GM23338 (cell line): Measurements from ENCODE around the gene SLC10A3. TPM values are rescaled to one million over a fixed set of nuclear protein-coding genes. Genes with fewer than 3 reads are reported as not detected.

ENCODE experiments used
- ATAC-seq: fragments of 200-7000 bp; cut with Tn5 transposase; 3 replicates; pipeline ENCODE4 v1.9.1; 2020
- DNase-seq: peaks from one replicate; pipeline ENCODE4 v3.0.0-alpha.2; 2015; ENCODE audit warnings: low spot score
- H2AFZ ChIP-seq: fragments of 200-600 bp; sonication (generic); 2 replicates; pipeline ENCODE4 v1.8.0; 2016; ENCODE audit warnings: antibody characterized with exemption, mild to moderate bottlenecking, moderate library complexity
- H3F3A ChIP-seq: fragments of 200-600 bp; sonication (generic); replicated peaks from 2 replicates; pipeline ENCODE4 v1.8.0; 2017; ENCODE audit warnings: antibody characterized with exemption, mixed run types, low read depth
- H3K27ac ChIP-seq: fragments of 200-600 bp; sonication (generic); 2 replicates; pipeline ENCODE4 v1.6.1; 2016; ENCODE audit warnings: low read depth
- H3K27me3 ChIP-seq: fragments of 200-600 bp; sonication (generic); 2 replicates; pipeline ENCODE4 v1.8.0; 2016; ENCODE audit warnings: mild to moderate bottlenecking, mixed run types, moderate library complexity; ENCODE audit not compliant: insufficient read depth
- H3K36me3 ChIP-seq: fragments of 200-600 bp; sonication (generic); 2 replicates; pipeline ENCODE4 v1.8.0; 2016; ENCODE audit warnings: mild to moderate bottlenecking; ENCODE audit not compliant: insufficient read depth
- H3K4me1 ChIP-seq: fragments of 200-600 bp; sonication (generic); 2 replicates; pipeline ENCODE4 v1.8.0; 2016; ENCODE audit warnings: mild to moderate bottlenecking, moderate library complexity; ENCODE audit not compliant: insufficient read depth
- H3K4me2 ChIP-seq: fragments of 200-600 bp; sonication (generic); 2 replicates; pipeline ENCODE4 v1.7.1; 2017; ENCODE audit warnings: mixed run types
- H3K4me3 ChIP-seq: fragments of 200-600 bp; sonication (generic); 2 replicates; pipeline ENCODE4 v1.6.1; 2016; ENCODE audit warnings: mixed run types
- H3K79me2 ChIP-seq: fragments of 200-600 bp; sonication (generic); replicated peaks from 2 replicates; pipeline ENCODE4 v1.8.0; 2017; ENCODE audit warnings: mild to moderate bottlenecking; ENCODE audit not compliant: insufficient read depth
- H3K9me2 ChIP-seq: fragments of 200-600 bp; sonication (generic); 2 replicates; pipeline ENCODE4 v1.8.0; 2017; ENCODE audit not compliant: insufficient read depth
- H4K20me1 ChIP-seq: fragments of 200-600 bp; sonication (generic); replicated peaks from 2 replicates; pipeline ENCODE4 v1.8.0; 2017; ENCODE audit warnings: mild to moderate bottlenecking; ENCODE audit not compliant: insufficient read depth
- H3K27ac Mint-ChIP-seq: 2 replicates; pipeline ENCODE4 v1.8.0; 2020; ENCODE audit warnings: inconsistent platforms, mild to moderate bottlenecking, moderate library complexity, mixed read lengths
- H3K27me3 Mint-ChIP-seq: 3 replicates; pipeline ENCODE4 v1.8.0; 2022; ENCODE audit warnings: low read depth, mild to moderate bottlenecking, moderate library complexity, mixed read lengths, inconsistent platforms; ENCODE audit not compliant: insufficient read depth, poor library complexity
- H3K36me3 Mint-ChIP-seq: 3 replicates; pipeline ENCODE4 v1.8.0; 2021; ENCODE audit warnings: low read depth, mild to moderate bottlenecking, inconsistent platforms, moderate library complexity, mixed read lengths
- H3K4me1 Mint-ChIP-seq: 3 replicates; pipeline ENCODE4 v1.8.0; 2020; ENCODE audit warnings: mild to moderate bottlenecking, inconsistent platforms, mixed read lengths
- H3K4me3 Mint-ChIP-seq: 3 replicates; pipeline ENCODE4 v1.8.0; 2021; ENCODE audit warnings: moderate library complexity, mild to moderate bottlenecking, inconsistent platforms, mixed read lengths
- H3K9me3 Mint-ChIP-seq: 3 replicates; pipeline ENCODE4 v1.8.0; 2020; ENCODE audit warnings: moderate library complexity, mild to moderate bottlenecking, inconsistent platforms, mixed read lengths
- NANOG ChIP-seq: IDR thresholded peaks from 2 replicates; pipeline ENCODE4 v1.6.1; 2016; ENCODE audit warnings: antibody characterized with exemption, borderline replicate concordance
- ZNF331 ChIP-seq: fragments of 250-450 bp; sonication (Bioruptor Pico); IDR thresholded peaks from 2 replicates; pipeline ENCODE4 v1.5.0; 2020; ENCODE audit warnings: low read depth, mild to moderate bottlenecking, moderate library complexity
- polyA plus RNA-seq: library from polyadenylated mRNA; unstranded; fragments of >200 nt; fragmentation: Nextera tagmentation; extraction: Ambion mirVana; gene quantifications from 2 replicates; pipeline ENCODE4 v1.2.1, GENCODE V29; 2016
- total RNA-seq: library from RNA; depleted of rRNA; stranded (reverse); fragments of >200 nt; shearing (Covaris generic); gene quantifications from 2 replicates; pipeline ENCODE4 v1.2.3, GENCODE V29; 2014
- TF ChIP-seq, protein P1 (sequence below): fragments of 250-450 bp; sonication (Bioruptor Pico); IDR thresholded peaks from 2 replicates; pipeline ENCODE4 v1.5.0; 2020; ENCODE audit warnings: mild to moderate bottlenecking, moderate library complexity
- TF ChIP-seq, protein P2 (sequence below), 2 experiments: fragments of 200-600 bp in 1 of 2; sonication (generic) in 1 of 2; conservative IDR thresholded peaks; 2 replicates each; pipeline versions ENCODE4 v1.5.1 to v1.6.1; 2016 to 2017; ENCODE audit warnings: antibody characterized with exemption in 2 of 2, low read depth in 2 of 2, mild to moderate bottlenecking in 2 of 2, moderate library complexity in 1 of 2

The SLC10A3 gene
- total and polyA plus RNA-seq, 2 experiments from 2014 or later: 7.6 to 17.6 TPM

DNA sequence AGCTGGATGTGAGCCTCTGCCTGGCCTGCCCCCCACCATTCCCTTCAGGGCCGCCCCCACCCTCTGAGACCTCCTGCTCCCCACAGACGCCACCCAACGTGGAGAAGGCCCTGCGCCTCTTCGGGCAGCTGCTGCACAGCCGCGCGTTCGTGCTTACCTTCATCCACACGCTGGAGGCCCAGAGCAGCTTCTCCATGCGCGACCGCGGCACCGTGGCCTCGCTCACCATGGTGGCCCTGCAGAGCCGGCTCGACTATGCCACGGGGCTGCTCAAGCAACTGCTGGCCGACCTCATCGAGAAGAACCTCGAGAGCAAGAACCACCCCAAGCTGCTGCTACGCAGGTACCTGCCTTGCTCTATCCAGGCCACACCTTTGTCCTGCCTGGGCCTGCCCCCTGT is 22.2 kb downstream of the SLC10A3 start:
- H3K9me3 Mint-ChIP-seq: no peaks in the 10 kb centered on the region

More for the DNA sequence above, 22.2 kb downstream of the SLC10A3 start:
- Histone ChIP-seq H3K27me3 (no peaks in the 10 kb centered on the region), H3K4me2 (no peak overlapping the region), H3K9me2 (no peaks in the 10 kb centered on the region), H2AFZ (no peak overlapping the region), H3K27ac (no peak overlapping the region), H3K4me1 (no peaks in the 10 kb centered on the region), H3K36me3 (no peaks in the 10 kb centered on the region), H3K4me3 (no peak overlapping the region), H4K20me1 (no peaks in the 10 kb centered on the region; the same call in 1 of the 2 replicates), H3F3A (no peaks in the 10 kb centered on the region), H3K79me2 (no peaks in the 10 kb centered on the region)
- Mint-ChIP-seq H3K4me1 (no peaks in the 10 kb centered on the region), H3K27me3 (peaks cover 2% of the 10 kb centered on the region), H3K27ac (no peak overlapping the region), H3K36me3 (peaks cover 3% of the 10 kb centered on the region; the same call in 2 of the 3 replicates), H3K4me3 (no peak overlapping the region)
- ATAC-seq (no peak), DNase-seq (no peak)
- TF ChIP-seq, protein P1, sequence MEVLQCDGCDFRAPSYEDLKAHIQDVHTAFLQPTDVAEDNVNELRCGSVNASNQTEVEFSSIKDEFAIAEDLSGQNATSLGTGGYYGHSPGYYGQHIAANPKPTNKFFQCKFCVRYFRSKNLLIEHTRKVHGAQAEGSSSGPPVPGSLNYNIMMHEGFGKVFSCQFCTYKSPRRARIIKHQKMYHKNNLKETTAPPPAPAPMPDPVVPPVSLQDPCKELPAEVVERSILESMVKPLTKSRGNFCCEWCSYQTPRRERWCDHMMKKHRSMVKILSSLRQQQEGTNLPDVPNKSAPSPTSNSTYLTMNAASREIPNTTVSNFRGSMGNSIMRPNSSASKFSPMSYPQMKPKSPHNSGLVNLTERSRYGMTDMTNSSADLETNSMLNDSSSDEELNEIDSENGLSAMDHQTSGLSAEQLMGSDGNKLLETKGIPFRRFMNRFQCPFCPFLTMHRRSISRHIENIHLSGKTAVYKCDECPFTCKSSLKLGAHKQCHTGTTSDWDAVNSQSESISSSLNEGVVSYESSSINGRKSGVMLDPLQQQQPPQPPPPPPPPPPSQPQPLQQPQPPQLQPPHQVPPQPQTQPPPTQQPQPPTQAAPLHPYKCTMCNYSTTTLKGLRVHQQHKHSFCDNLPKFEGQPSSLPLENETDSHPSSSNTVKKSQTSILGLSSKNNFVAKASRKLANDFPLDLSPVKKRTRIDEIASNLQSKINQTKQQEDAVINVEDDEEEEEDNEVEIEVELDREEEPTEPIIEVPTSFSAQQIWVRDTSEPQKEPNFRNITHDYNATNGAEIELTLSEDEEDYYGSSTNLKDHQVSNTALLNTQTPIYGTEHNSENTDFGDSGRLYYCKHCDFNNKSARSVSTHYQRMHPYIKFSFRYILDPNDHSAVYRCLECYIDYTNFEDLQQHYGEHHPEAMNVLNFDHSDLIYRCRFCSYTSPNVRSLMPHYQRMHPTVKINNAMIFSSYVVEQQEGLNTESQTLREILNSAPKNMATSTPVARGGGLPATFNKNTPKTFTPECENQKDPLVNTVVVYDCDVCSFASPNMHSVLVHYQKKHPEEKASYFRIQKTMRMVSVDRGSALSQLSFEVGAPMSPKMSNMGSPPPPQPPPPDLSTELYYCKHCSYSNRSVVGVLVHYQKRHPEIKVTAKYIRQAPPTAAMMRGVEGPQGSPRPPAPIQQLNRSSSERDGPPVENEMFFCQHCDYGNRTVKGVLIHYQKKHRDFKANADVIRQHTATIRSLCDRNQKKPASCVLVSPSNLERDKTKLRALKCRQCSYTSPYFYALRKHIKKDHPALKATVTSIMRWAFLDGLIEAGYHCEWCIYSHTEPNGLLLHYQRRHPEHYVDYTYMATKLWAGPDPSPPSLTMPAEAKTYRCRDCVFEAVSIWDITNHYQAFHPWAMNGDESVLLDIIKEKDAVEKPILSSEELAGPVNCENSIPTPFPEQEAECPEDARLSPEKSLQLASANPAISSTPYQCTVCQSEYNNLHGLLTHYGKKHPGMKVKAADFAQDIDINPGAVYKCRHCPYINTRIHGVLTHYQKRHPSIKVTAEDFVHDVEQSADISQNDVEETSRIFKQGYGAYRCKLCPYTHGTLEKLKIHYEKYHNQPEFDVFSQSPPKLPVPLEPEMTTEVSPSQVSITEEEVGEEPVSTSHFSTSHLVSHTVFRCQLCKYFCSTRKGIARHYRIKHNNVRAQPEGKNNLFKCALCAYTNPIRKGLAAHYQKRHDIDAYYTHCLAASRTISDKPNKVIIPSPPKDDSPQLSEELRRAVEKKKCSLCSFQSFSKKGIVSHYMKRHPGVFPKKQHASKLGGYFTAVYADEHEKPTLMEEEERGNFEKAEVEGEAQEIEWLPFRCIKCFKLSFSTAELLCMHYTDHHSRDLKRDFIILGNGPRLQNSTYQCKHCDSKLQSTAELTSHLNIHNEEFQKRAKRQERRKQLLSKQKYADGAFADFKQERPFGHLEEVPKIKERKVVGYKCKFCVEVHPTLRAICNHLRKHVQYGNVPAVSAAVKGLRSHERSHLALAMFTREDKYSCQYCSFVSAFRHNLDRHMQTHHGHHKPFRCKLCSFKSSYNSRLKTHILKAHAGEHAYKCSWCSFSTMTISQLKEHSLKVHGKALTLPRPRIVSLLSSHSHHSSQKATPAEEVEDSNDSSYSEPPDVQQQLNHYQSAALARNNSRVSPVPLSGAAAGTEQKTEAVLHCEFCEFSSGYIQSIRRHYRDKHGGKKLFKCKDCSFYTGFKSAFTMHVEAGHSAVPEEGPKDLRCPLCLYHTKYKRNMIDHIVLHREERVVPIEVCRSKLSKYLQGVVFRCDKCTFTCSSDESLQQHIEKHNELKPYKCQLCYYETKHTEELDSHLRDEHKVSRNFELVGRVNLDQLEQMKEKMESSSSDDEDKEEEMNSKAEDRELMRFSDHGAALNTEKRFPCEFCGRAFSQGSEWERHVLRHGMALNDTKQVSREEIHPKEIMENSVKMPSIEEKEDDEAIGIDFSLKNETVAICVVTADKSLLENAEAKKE (CRISPR knock-in tag): no peak
- TF ChIP-seq, protein P2, sequence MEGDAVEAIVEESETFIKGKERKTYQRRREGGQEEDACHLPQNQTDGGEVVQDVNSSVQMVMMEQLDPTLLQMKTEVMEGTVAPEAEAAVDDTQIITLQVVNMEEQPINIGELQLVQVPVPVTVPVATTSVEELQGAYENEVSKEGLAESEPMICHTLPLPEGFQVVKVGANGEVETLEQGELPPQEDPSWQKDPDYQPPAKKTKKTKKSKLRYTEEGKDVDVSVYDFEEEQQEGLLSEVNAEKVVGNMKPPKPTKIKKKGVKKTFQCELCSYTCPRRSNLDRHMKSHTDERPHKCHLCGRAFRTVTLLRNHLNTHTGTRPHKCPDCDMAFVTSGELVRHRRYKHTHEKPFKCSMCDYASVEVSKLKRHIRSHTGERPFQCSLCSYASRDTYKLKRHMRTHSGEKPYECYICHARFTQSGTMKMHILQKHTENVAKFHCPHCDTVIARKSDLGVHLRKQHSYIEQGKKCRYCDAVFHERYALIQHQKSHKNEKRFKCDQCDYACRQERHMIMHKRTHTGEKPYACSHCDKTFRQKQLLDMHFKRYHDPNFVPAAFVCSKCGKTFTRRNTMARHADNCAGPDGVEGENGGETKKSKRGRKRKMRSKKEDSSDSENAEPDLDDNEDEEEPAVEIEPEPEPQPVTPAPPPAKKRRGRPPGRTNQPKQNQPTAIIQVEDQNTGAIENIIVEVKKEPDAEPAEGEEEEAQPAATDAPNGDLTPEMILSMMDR (conservative IDR thresholded peaks at IDR 0.05; ENCODE audit: low read depth in 2 of 2): no peak
- no peak for TF ChIP-seq ZNF331
- TF ChIP-seq NANOG: no peak
